ENCODE measurements around the gene SEC14L6.

SEC14L6 gene

DNA sequence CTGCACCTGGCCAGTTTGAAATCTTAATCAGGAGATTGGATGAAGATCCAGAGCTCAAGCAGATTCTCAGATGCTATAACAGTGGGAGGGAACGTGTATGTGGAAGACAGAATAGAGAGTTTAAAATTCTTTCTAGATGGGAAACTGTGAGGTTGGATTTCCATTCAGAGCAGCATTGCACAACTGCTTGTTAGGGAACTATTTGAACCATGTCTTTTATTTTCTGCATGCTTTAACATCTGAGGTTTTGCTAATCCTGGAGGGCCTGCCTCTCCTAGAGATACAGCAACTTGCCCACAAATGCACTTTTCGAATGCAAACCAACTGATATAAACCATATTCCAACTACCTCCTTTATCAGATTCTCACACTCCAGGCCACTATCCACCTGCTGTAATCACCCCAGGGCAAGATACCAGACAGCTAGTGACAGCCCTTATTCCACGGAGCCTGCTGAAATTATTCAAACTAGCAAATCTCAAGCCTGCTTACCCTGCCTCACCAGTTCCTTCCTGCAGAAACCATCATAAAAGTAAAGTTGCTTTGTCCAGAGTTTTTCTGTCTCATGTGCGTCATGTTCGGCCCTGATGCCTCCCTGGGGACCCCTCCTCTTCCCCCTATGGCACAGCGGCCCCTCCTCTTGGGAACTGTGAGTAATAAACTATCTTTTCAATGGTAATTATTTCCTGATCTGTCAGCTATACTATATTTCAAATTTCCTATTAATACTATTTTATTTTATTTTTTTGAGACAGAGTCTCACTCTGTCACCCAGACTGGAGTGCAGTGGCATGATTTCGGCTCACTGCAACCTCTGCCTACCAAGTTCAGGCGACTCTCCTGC is 22.7 kb downstream of the SEC14L6 start:
- Histone ChIP-seq H3K27me3 (ENCODE audit: insufficient read depth, low read length) (0 out of 2 replicates have a peak, but pooled peaks cover 6% of the 10 kb centered on the region), H3K4me2 (ENCODE audit: low read length) (no peak overlapping the region), H3K4me3 (ENCODE audit: low read depth, low read length, poor library complexity, severe bottlenecking) (no peak overlapping the region)

DNA sequence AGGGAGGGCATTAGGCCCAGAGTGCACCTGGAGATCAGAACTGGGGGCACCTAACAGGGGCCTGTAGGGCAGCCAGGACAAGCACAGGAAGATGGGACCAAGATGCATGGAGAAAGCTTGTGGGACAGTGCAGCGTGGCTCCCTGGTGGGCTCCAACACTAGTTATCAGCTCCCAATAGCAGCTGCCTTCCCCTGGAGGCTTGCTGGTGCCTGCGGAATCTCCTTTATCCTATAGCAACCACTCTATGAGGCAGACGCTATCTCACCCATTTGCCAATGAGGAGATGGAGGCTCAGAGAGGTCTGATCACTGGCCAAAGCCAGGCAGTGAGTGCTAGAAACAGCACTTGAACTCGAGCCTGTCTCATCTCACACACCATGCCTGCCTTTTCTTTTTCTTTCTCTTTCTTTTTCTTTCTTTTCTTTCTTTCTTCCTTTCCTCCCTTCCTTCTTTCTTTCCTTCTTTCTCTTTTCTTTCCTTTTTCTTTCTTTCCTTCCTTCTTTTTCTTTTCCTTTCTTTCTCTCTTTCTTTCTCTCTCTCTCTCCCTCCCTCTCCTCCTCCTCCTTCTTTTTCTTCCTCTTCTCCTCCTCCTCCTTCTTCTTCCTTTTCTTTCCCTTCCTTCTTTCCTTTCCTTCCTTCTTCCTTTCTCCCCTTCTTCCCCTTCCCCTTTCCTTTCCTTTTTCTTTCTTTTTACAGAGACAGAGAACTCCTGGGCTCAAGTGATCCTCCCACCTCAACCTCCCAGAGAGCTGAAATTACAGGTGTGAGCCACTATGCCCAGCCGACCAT is 25.0 kb downstream of the SEC14L6 start:
- Histone ChIP-seq H3K36me3 (ENCODE audit: insufficient read depth, low read length) (no peaks in the 10 kb centered on the region), H3K27me3 (ENCODE audit: insufficient read depth, low read length) (0 out of 2 replicates have a peak, but pooled peaks cover 6% of the 10 kb centered on the region), H3K27ac (ENCODE audit: low read depth, low read length, poor library complexity, severe bottlenecking) (no peak overlapping the region), H3K4me2 (ENCODE audit: low read length) (no peak overlapping the region), H4K20me1 (ENCODE audit: insufficient read depth, low read length) (no peaks in the 10 kb centered on the region), H3K4me3 (ENCODE audit: low read depth, low read length, poor library complexity, severe bottlenecking) (no peak overlapping the region), H3K4me1 (ENCODE audit: insufficient read depth, low read length, severe bottlenecking) (no peaks in the 10 kb centered on the region), H3F3A (ENCODE audit: insufficient read depth, low read length) (no peaks in the 10 kb centered on the region), H3K9ac (ENCODE audit: low read length) (no peak overlapping the region), H3K9me3 (ENCODE audit: low read length) (no peaks in the 10 kb centered on the region), H2AFZ (ENCODE audit: low read length) (no peak overlapping the region), H3K9me2 (ENCODE audit: low read depth, low read length) (no peaks in the 10 kb centered on the region), H3K79me2 (ENCODE audit: insufficient read depth, low read length) (no peaks in the 10 kb centered on the region)
- TF ChIP-seq, protein P1, sequence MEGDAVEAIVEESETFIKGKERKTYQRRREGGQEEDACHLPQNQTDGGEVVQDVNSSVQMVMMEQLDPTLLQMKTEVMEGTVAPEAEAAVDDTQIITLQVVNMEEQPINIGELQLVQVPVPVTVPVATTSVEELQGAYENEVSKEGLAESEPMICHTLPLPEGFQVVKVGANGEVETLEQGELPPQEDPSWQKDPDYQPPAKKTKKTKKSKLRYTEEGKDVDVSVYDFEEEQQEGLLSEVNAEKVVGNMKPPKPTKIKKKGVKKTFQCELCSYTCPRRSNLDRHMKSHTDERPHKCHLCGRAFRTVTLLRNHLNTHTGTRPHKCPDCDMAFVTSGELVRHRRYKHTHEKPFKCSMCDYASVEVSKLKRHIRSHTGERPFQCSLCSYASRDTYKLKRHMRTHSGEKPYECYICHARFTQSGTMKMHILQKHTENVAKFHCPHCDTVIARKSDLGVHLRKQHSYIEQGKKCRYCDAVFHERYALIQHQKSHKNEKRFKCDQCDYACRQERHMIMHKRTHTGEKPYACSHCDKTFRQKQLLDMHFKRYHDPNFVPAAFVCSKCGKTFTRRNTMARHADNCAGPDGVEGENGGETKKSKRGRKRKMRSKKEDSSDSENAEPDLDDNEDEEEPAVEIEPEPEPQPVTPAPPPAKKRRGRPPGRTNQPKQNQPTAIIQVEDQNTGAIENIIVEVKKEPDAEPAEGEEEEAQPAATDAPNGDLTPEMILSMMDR (IDR thresholded peaks at IDR 0.05; ENCODE audit: low read length) = no peak
- TF ChIP-seq EZH2 (IDR thresholded peaks at IDR 0.05; ENCODE audit: borderline replicate concordance, low read length) = no peak

More for the DNA sequence above, 22.7 kb downstream of the SEC14L6 start:
- no peak overlapping the region for H3K27ac ChIP-seq (ENCODE audit: low read depth, low read length, poor library complexity, severe bottlenecking)
- H3K79me2 ChIP-seq (ENCODE audit: insufficient read depth, low read length) = no peaks in the 10 kb centered on the region
- TF ChIP-seq, protein P1 (IDR thresholded peaks at IDR 0.05; ENCODE audit: low read length) = no peak
- no peak for TF ChIP-seq EZH2 (IDR thresholded peaks at IDR 0.05; ENCODE audit: borderline replicate concordance, low read length)
- no peaks in the 10 kb centered on the region for H3K36me3 ChIP-seq (ENCODE audit: insufficient read depth, low read length)
- H3K9ac ChIP-seq (ENCODE audit: low read length) = no peak overlapping the region
- H3K9me3 ChIP-seq (ENCODE audit: low read length) = no peaks in the 10 kb centered on the region
- H3F3A ChIP-seq (ENCODE audit: insufficient read depth, low read length) = no peaks in the 10 kb centered on the region
- H2AFZ ChIP-seq (ENCODE audit: low read length) = no peak overlapping the region
- no peaks in the 10 kb centered on the region for H4K20me1 ChIP-seq (ENCODE audit: insufficient read depth, low read length)
- no peaks in the 10 kb centered on the region for H3K9me2 ChIP-seq (ENCODE audit: low read depth, low read length)
- no peaks in the 10 kb centered on the region for H3K4me1 ChIP-seq (ENCODE audit: insufficient read depth, low read length, severe bottlenecking)

DNA sequence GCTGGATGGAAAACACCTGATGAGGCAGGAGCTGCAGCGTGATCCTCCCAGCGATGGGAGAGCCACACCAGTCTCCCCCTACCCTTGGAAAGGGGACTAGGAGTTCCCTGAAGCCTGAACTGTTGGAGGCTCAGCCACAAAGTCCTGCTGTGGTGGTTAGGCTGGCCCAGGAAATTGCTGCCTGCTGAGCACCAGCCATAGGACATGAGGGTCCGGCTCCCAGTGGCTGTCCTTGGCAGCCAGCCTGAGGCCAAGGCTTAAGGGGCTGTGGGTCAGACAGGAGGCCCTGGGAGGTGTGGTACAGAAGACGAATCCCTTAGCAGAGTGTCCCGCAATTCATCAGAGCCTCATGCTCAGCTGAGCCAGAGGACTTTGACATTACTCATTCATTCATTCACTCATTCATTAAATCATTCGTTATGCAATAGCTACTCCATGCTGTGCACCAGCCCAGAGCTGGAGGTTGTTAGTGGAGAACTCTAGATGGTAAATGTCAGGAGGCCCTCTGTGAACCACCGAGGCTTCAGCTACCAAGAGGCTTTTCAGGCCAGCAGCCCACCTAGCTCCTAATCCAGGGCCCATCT is 26.6 kb downstream of the SEC14L6 start:
- H3K4me3 ChIP-seq (ENCODE audit: low read depth, low read length, poor library complexity, severe bottlenecking) = no peak overlapping the region
- H3K9ac ChIP-seq (ENCODE audit: low read length) = no peak overlapping the region
- no peaks in the 10 kb centered on the region for H3F3A ChIP-seq (ENCODE audit: insufficient read depth, low read length)
- no peaks in the 10 kb centered on the region for H3K79me2 ChIP-seq (ENCODE audit: insufficient read depth, low read length)
- H4K20me1 ChIP-seq (ENCODE audit: insufficient read depth, low read length) = no peaks in the 10 kb centered on the region
- no peaks in the 10 kb centered on the region for H3K9me2 ChIP-seq (ENCODE audit: low read depth, low read length)
- TF ChIP-seq EZH2 (IDR thresholded peaks at IDR 0.05; ENCODE audit: borderline replicate concordance, low read length) = no peak
- TF ChIP-seq, protein P1 (IDR thresholded peaks at IDR 0.05; ENCODE audit: low read length) = no peak
- H3K9me3 ChIP-seq (ENCODE audit: low read length) = no peaks in the 10 kb centered on the region
- H3K27ac ChIP-seq (ENCODE audit: low read depth, low read length, poor library complexity, severe bottlenecking) = no peak overlapping the region
- H2AFZ ChIP-seq (ENCODE audit: low read length) = no peak overlapping the region
- H3K4me1 ChIP-seq (ENCODE audit: insufficient read depth, low read length, severe bottlenecking) = no peaks in the 10 kb centered on the region
- H3K27me3 ChIP-seq (ENCODE audit: insufficient read depth, low read length) = no peaks in the 10 kb centered on the region
- no peaks in the 10 kb centered on the region for H3K36me3 ChIP-seq (ENCODE audit: insufficient read depth, low read length)
- no peak overlapping the region for H3K4me2 ChIP-seq (ENCODE audit: low read length)
